ENCODE results near the gene SMO. TPM values are rescaled to one million over a fixed set of nuclear protein-coding genes. Genes with fewer than 3 reads are reported as not detected.

Gene SMO
- total RNA-seq, 1 experiment from 2014 or later: 12.8 TPM

- no peak for TF ChIP-seq JUND (IDR thresholded peaks at IDR 0.05)
- TF ChIP-seq RAD21 (IDR thresholded peaks at IDR 0.05; ENCODE audit: low read depth): no peak
- TF ChIP-seq SP1 (IDR thresholded peaks at IDR 0.05; ENCODE audit: low read depth): no peak
- TF ChIP-seq POLR2AphosphoS5 (IDR thresholded peaks at IDR 0.05; ENCODE audit: low read depth, low read length): no peak
These were observed 30.8 kb upstream of the SMO start (continued) for GRCh38 chr7:129157651-129158050.

- ATAC-seq: no peak
- no peaks in the 10 kb centered on the region for H3K36me3 ChIP-seq (ENCODE audit: control insufficient read depth in 1 of 2, insufficient read depth in 2 of 2, low read length in 2 of 2)
- BruUV-seq (replicated peaks): no TSS peak
- H3K4me3 ChIP-seq (replicated peaks in 1 of 2; ENCODE audit: low read depth in 1 of 2, low read length in 2 of 2): no peak overlapping the region
- no peaks in the 10 kb centered on the region for H3K27me3 ChIP-seq (ENCODE audit: insufficient read depth, low read length)
- H4K20me1 ChIP-seq (ENCODE audit: insufficient read depth): no peaks in the 10 kb centered on the region
- H3K9ac ChIP-seq (ENCODE audit: low read length): no peak overlapping the region
- intact Hi-C loops (cut with micrococcal nuclease): no loop called here
- no peak for DNase-seq (ENCODE audit: low read depth, low spot score)
- H3K9me3 ChIP-seq (ENCODE audit: control insufficient read depth in 1 of 2, insufficient read depth in 1 of 2, low read depth in 1 of 2, low read length in 2 of 2): no peaks in the 10 kb centered on the region
- no peak overlapping the region for H2AFZ ChIP-seq (ENCODE audit: low read depth, low read length, poor library complexity, severe bottlenecking)
- TF ChIP-seq ATF3 (IDR thresholded peaks at IDR 0.05) (no peak), ZBTB33 (IDR thresholded peaks at IDR 0.05; ENCODE audit: extremely low read depth, insufficient replicate concordance, low read length) (no peak), EGR1 (IDR thresholded peaks at IDR 0.05; ENCODE audit: low read depth) (no peak), ZNF274 (IDR thresholded peaks at IDR 0.05; ENCODE audit: low read depth, low read length) (no peak), RAD21 (IDR thresholded peaks at IDR 0.05; ENCODE audit: low read depth) (no peak), FOSL1 (IDR thresholded peaks at IDR 0.05; ENCODE audit: low read depth) (no peak), REST (IDR thresholded peaks at IDR 0.05; ENCODE audit: low read depth) (no peak)
- CTCF ChIA-PET: no interaction called here
- no peaks in the 10 kb centered on the region for H3K4me1 ChIP-seq (ENCODE audit: control insufficient read depth in 1 of 2, insufficient read depth in 2 of 2, low read length in 2 of 2)
- no peak overlapping the region for H3K27ac ChIP-seq (ENCODE audit: low read depth, low read length)
- RAD21 ChIA-PET (ENCODE audit: low non-redundant PET in 1 of 2, low total read pairs in 2 of 2, uncharacterized antibody in 2 of 2, unreplicated experiment in 2 of 2): no interaction called here
- 0 out of 2 replicates have a peak, but pooled peaks cover 3% of the 10 kb centered on the region for H3K9me2 ChIP-seq (ENCODE audit: insufficient read depth)
- H3K4me2 ChIP-seq (ENCODE audit: low read length): no peak overlapping the region
- POLR2A ChIA-PET: no interaction called here
- no peaks in the 10 kb centered on the region for H3K79me2 ChIP-seq (ENCODE audit: insufficient read depth, low read length)
These were observed 28.9 kb upstream of the SMO start for GRCh38 chr7:129159539-129159938.
